NCI-H446 treated with DMSO at 0.1 percent for 48 hours (cell line): Measurements from ENCODE around the gene SLC35E2B.
A peak's percentile ranks its signal among the peaks of the same experiment; 100 is the strongest.
"Not testable (repeated sequence)": the region's sequence is repeated elsewhere in the genome, so short reads cannot be mapped to it uniquely, and the experiment has no call there.

Experiments
- DNase-seq: peaks from one replicate; lab custom pipeline; 2025; lab: John Stamatoyannopoulos, UW

SLC35E2B gene

GRCh38 chr1:1674806-1675205 lies 17.8 kb downstream of the SLC35E2B start:
- not testable (repeated sequence) for DNase-seq

GRCh38 chr1:1672181-1672965 lies 20.2 kb downstream of the SLC35E2B start:
- no peak for DNase-seq

- DNase-seq, result no peak
Observed at GRCh38 chr1:1671365-1672119, 21.1 kb downstream of the SLC35E2B start.

GRCh38 chr1:1670866-1671265 lies 21.7 kb downstream of the SLC35E2B start:
- no peak for DNase-seq

- no peak for DNase-seq
Observed at GRCh38 chr1:1669468-1670440, 22.8 kb downstream of the SLC35E2B start.

GRCh38 chr1:1666526-1666925 lies 26.1 kb downstream of the SLC35E2B start:
- DNase-seq, result no peak

GRCh38 chr1:1665815-1666251 lies 26.8 kb downstream of the SLC35E2B start:
- no peak for DNase-seq

GRCh38 chr1:1664941-1665814 lies 27.4 kb downstream of the SLC35E2B start:
- DNase-seq, result no peak

GRCh38 chr1:1664318-1664717 lies 28.3 kb downstream of the SLC35E2B start:
- not testable (repeated sequence) for DNase-seq

GRCh38 chr1:1662830-1663560 lies 29.6 kb downstream of the SLC35E2B start:
- not testable (repeated sequence) for DNase-seq

GRCh38 chr1:1662392-1662791 lies 30.2 kb downstream of the SLC35E2B start:
- DNase-seq, result not testable (repeated sequence)

GRCh38 chr1:1658583-1659549 lies 33.7 kb downstream of the SLC35E2B start, which contains the start of gene CDK11B:
CDK11B (minus strand) TSS chr1:1659004; CDS start chr1:1657485, 1,519 bp downstream.
- peak; percentile 95 for DNase-seq

- DNase-seq, result not testable (repeated sequence)
Observed at GRCh38 chr1:1648265-1648664, 44.3 kb downstream of the SLC35E2B start.

- DNase-seq, result not testable (repeated sequence)
Observed at GRCh38 chr1:1647567-1648241, 44.9 kb downstream of the SLC35E2B start.

- not testable (repeated sequence) for DNase-seq
Observed at GRCh38 chr1:1646326-1646725, 46.3 kb downstream of the SLC35E2B start.

- DNase-seq, result not testable (repeated sequence)
Observed at GRCh38 chr1:1640711-1641461, 51.7 kb downstream of the SLC35E2B start.

- not testable (repeated sequence) for DNase-seq
Observed at GRCh38 chr1:1640081-1640480, 52.5 kb downstream of the SLC35E2B start.
